Fibroblast of gingiva (primary cell): ENCODE measurements around the gene CREB3L2.
"Not testable (repeated sequence)": the region's sequence is repeated elsewhere in the genome, so short reads cannot be mapped to it uniquely, and the experiment has no call there.

Experiments used
- DNase-seq: peaks from one replicate; pipeline ENCODE4 v3.0.0-alpha.2; 2011; ENCODE audit warnings: low read depth

CREB3L2 gene

DNA sequence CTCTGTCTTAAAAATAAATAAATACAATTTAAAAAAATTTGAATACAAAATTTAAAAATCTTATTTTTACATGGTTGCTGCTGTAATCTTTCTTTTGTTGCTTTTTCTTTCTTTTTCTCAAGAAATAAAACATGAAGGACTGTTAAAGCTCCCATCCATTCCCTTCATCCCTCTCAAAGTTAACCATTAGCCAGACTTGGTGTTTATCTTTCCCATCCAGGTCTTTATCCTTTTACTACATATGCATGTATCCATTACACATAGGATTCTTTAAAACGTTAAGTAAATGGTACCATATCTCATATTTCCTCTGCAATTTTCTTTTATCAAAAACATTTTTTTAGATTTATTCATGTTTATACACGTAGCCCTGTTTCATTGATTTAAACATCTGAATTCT, 70.1 kb downstream of the CREB3L2 start:
- no peak for DNase-seq

DNA sequence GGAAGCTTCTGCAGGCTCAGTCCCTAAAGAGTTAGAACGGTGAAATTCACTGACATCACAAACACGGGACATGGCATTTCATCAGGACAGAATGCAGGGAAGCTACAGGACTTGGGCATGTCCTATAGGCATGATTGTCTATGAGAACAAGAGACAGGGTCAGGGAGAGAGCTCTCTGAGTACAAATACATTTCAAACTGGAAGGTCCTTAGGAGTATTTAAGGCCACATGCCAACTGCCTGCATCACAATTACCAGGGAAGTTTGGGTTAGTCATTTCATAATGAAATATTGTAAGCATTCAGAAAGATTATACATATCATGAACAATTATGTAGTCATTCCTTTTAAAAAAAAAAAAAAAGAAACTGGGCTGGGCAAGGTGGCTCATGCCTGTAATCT, 71.3 kb downstream of the CREB3L2 start:
- peak; percentile 81 for DNase-seq

GRCh38 chr7:137928626-137929025, 73.3 kb downstream of the CREB3L2 start:
- DNase-seq: no peak

GRCh38 chr7:137927386-137927785, 74.5 kb downstream of the CREB3L2 start:
- DNase-seq: no peak

GRCh38 chr7:137926206-137926605, 75.7 kb downstream of the CREB3L2 start:
- DNase-seq: not testable (repeated sequence)

DNA sequence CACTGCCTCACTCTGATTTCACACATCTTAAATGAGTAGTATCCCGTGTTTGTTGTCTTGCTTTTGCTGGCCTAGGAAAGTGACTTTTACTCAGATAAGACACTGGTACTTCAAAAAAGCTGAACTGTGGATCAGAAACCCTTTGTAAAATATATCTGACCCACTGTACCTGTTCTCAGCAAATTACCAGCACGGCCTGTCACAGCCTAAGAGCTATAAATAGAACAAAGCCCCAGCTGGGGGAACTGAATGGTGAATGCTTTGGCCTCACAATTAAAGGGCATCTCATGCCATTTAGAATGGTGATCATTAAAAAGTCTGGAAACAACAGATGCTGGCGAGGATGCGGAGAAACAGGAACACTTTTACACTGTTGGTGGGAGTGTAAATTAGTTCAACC, 76.1 kb downstream of the CREB3L2 start:
- no peak for DNase-seq

DNA sequence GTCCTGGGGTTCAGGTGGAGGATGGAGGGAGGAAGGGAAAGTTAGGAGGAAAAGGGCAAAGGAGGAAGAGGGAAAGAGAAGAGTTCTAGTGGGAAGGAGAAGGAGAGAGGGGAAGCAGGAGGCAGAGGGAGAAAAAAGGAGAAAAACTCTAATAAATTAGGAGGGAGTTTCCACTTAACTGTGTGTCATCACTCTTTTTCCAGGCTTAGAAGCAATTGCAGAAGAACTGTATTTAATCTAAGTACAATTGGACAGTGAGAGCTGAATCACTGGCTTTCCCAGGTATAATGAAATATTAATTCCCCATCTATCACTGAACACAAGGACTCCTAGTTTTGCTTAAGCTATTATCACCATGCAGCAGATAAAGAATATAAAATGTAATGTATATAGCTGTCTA, 76.8 kb downstream of the CREB3L2 start:
- DNase-seq: no peak

DNA sequence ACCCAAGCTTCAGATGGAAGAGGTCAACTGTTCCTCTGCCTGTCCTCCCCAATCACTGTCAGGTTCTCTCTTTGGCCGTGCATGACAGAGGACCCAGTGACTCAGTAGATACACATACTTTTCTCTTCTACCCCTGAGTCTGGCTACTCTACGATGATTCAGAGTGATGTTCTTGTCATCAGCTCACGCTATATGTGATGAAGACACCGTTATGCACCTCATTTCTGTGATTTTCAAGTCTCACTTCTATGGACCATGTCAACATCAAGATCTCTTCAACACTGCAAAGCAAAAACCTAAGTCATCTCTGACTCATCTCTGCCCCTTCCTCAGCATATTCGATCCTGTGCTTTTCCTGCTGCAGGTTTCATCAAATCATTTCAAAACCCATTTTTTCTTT, 78.5 kb downstream of the CREB3L2 start:
- peak; percentile 19 for DNase-seq

- DNase-seq: peak; percentile 47
Observed at GRCh38 chr7:137920637-137921399, 81.1 kb downstream of the CREB3L2 start.

GRCh38 chr7:137919987-137920386, 81.9 kb downstream of the CREB3L2 start:
- no peak for DNase-seq

DNA sequence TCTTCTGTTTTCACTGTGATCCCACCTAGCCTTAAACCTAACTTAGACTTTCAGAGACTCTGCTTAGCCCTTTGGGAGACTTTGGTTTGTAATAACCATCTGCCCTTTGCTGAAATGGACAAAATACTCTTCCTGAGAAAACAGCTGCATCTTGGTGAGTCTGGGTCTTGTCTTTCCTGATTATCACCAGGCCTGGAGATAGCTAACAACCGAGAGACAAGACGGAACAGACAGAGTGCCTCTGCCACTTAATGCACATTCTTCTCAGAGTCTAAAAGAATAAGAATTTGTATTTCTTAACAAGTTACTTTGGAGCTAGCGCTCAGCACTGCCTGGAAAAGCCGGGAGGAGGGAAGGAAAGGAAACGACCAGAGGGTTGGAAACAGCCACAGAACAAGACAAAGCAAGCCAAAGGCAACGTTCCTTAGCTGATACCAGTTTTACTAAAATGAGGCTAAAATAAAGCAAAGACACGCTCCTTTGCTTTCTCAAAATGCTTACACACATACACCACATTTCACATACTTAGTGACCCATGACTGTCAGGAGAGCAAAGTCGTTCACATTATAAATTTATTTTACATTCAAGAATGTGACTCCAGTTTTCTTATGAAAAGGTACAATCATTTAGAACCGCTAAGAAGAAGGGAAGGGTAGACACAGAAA, 84.8 kb downstream of the CREB3L2 start:
- no peak for DNase-seq

DNA sequence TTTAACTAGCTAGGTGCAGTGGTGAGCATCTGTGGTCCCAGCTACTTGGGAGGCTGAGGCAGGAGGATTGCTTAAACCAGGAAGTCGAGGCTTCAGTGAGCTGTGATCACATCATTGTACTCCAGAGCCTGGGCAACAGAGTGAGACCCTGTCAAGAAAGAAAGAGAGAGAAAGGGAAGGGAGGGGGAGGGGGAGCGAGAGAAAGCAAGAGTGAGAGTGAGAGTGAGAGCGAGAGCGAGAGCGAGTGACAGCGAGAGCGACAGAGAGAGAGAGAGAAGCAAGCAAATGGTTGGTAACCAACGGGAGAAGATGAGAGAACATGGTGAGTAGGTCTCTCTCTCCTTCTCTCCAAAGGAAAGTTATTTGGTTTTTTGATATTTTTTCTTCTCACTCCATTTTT, 85.3 kb downstream of the CREB3L2 start:
- DNase-seq: no peak

- no peak for DNase-seq
Observed at GRCh38 chr7:137915266-137915665, 86.6 kb downstream of the CREB3L2 start.

DNA sequence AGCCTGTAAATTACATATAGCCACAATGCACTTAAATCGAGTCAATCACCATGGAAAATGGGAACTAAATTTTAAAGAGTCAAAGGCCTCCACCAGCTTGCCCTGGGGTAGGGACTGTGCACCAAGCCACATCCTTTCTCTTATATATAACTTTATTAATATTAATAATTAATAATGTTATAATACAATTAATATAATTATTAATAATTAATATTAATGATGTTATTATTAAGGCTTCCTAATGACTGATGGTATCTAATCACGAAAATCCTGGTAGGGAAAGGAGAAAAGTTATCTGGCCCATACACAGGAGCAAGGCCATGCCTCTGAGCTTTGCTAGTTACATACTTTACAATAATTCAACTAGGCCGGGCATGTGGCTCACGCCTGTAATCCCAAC, 87.9 kb downstream of the CREB3L2 start:
- no peak for DNase-seq

DNA sequence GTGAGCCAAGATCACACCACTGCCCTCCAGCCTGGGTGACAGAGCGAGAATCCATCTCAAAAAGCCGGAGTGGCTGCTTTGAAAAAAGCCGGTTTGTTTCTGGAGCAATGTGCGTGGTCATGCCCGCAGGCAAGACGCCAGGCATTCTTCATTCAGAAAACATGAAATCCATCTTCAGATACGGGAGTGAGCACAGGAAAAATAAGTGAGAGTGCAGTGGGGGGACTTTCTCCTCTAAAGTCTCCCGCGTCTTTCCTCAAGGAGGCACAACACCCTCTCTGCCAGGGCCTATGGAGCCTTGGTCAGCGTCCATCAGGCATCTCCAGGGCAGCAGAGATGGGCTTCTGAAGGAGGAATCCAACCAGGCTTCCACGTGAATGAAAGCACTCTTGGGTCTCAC, 92.8 kb downstream of the CREB3L2 start:
- peak; percentile 70 for DNase-seq

GRCh38 chr7:137908106-137908505, 93.8 kb downstream of the CREB3L2 start:
- no peak for DNase-seq

DNA sequence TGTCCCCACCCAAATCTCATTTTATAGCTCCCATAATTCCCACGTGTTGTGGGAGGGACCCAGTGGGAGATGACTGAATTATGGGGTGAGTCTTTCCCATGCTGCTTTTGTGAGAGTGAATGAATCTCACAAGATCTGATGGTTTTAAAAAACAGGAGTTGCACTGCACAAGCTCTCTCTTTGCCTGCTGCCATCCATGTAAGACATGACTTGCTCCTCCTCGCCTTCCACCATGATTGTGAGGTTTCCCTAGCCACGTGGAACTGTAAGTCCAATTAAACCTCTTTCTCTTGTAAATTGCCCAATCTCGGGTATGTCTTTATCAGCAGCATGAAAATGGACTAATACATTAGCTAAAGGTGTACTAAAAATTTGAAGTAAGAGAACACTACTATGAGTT, 95.2 kb downstream of the CREB3L2 start:
- DNase-seq: not testable (repeated sequence)

GRCh38 chr7:137904833-137905232, 97.1 kb downstream of the CREB3L2 start:
- no peak for DNase-seq

DNA sequence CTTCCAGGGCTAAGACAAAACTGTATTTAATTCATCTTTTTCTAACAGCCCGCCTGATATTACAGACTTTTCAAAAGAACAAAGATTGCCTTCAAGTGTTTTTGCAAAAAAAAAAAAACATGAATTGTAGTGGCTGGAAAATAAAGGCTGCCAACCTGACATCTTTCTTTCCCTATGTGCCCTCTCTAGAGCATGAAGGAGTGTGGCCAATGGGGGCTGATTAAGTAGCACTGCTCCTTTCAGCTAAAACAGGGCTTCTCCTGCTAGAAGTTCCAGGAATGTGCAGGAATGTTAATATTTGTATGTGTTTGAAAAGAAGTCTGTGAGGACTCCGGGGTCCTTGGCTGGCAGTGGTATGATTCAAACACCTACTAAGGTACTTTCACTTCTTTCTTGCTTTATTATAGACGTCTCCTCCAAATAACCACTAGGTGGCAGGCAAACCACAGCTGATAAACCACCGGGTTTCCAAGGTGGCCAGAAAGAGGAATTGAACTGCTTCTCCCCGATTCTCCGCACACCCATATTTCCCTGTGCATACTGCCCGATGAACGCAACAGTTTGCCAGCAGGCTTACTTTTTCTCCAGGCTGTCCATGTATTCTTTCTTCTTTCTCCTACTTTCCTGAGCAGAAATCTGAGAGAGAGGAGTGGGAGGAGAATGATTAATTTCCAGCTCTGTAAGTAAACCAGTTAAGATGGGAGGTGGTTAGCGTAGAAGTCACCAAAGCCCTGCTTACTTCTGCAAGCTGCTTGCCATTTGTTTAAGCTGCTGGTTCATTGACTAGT, 98.3 kb downstream of the CREB3L2 start:
- peak; percentile 59 for DNase-seq

DNA sequence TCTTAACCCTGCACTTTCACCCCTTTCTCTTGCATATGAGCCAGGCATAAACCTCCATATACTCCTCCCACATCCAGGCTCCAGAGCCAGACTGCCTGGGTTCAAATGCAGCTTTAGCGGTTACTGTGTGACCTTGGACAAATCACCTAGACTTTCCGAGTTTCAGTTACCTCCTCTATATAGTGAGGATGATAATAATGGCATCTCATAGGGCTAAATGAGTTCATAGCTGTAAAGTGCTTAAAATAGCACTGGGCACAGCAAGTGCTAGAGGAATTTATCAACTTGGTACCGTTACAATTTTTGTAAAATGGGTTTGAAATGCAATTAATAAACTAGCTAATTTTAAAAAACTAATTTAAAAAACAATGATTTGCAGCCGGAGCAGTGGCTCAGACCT, 101.7 kb downstream of the CREB3L2 start:
- DNase-seq: no peak

DNA sequence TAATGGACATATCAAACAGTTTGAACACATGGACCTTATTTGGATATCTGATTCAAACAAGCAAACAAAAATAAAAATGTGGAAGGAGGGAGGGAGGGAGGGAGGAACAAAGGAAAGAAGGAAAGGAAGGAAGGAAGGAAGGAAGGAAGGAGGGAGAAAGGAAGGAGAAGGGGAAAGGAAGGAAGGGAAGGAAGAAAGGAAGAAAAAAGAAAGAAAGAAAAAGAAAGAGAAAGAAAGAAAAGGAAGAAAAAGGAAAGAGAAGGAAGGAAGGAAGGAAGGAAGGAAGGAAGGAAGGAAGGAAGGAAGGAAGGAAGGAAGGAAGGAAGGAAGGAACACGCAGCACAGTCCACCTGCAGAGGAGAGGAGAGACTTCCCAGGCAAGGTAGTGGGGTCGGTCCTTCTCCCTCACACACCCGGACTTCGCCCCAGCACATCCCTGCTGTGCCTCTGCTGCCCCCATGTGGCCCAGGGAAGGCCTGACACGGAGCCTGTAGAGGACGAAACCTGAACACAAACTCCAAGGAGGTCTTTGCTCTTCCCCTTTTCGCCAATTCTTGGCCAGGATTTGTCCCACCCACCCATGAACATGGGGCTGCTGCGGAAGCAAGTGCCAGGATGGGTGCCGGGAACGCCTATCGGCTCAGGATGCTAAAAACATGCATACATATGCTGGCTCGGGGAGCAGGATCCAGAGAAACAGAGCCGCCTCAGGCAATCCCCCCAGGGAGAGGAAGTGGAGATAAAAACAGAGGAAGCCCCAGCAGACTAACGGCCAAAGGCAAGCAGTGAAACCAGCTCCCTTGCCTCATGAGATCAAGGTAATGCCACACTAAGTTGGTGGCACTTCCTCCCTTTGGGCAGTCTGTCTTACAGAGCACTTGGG, 102.8 kb downstream of the CREB3L2 start:
- peak; percentile 58 for DNase-seq
